ENCODE data around the gene ZNF581. TPM values are rescaled to one million over a fixed set of nuclear protein-coding genes. Genes with fewer than 3 reads are reported as not detected.

Gene ZNF581
- total RNA-seq, 1 donor from 2014 or later: 46.5 TPM

- DNase-seq (no peak), ATAC-seq (ENCODE audit: low read depth) (no peak)
- Mint-ChIP-seq H3K36me3 (ENCODE audit: low read depth) (peaks cover 43% of the 10 kb centered on the region), H3K27me3 (no peaks in the 10 kb centered on the region), H3K9me3 (peaks cover 3% of the 10 kb centered on the region), H3K27ac (peak overlapping the region; percentile 35), H3K4me1 (peaks cover 10% of the 10 kb centered on the region), H3K4me3 (peak overlapping the region; percentile 25)
- TF ChIP-seq CTCF (IDR thresholded peaks at IDR 0.05): no peak
- ChIA-PET CTCF (interaction anchor here (0.9 kb wide), 1 partner anchor 50 kb away, joined by 3 read pairs; no protein-coding TSS in a partner anchor), POLR2A (interaction anchor here (1.2 to 4.5 kb wide), 4 partner anchors 12 to 56 kb away, joined by 6 to 45 read pairs (median 28); partner anchors contain the start of genes U2AF2 and ZNF579)
- intact Hi-C loops (cut with micrococcal nuclease): loop anchor here (2.0 kb wide), 2 partner anchors 17 to 37 kb away; partner anchors contain the start of gene ZNF579
Measured at GRCh38 chr19:55598034-55598433, 45.4 kb upstream of the ZNF581 start.

- Mint-ChIP-seq H3K4me3 (peak overlapping the region; percentile 99), H3K9me3 (peaks cover 3% of the 10 kb centered on the region), H3K27ac (peak overlapping the region; percentile 99), H3K27me3 (no peaks in the 10 kb centered on the region), H3K36me3 (ENCODE audit: low read depth) (peaks cover 39% of the 10 kb centered on the region), H3K4me1 (peaks cover 14% of the 10 kb centered on the region)
- TF ChIP-seq CTCF (IDR thresholded peaks at IDR 0.05): no peak
- ChIA-PET POLR2A (interaction anchor here (0.6 to 4.5 kb wide), 39 partner anchors 9 to 1484 kb away, joined by 3 to 53 read pairs (median 6); partner anchors contain the start of genes CCDC106, CNOT3, HSPBP1 and ISOC2), CTCF (interaction anchor here (0.9 to 1.7 kb wide), 5 partner anchors 33 to 211 kb away, joined by 3 to 7 read pairs (median 5); no protein-coding TSS in a partner anchor)
- ATAC-seq (ENCODE audit: low read depth) (peak; percentile 76), DNase-seq (peak; percentile 95)
- intact Hi-C loops (cut with micrococcal nuclease): loop anchor here (1.0 to 2.0 kb wide), 9 partner anchors 12 to 260 kb away; partner anchors contain the start of genes KMT5C, RPL28, ZNF579 and ZNF628
Measured at GRCh38 chr19:55598719-55599467, 44.6 kb upstream of the ZNF581 start.

GRCh38 chr19:55599468-55599841 is 44.0 kb upstream of the ZNF581 start, which contains the start of gene FIZ1:
FIZ1 (minus strand) TSS chr19:55599517; CDS start chr19:55597865, 1,652 bp downstream.
- POLR2A ChIA-PET: interaction anchor here (0.7 to 4.5 kb wide), 37 partner anchors 10 to 1484 kb away, joined by 3 to 53 read pairs (median 6); partner anchors contain the start of genes CCDC106, CNOT3, HSPBP1 and ISOC2
- no peaks in the 10 kb centered on the region for H3K27me3 Mint-ChIP-seq

GRCh38 chr19:55599842-55600661 is 43.4 kb upstream of the ZNF581 start, which contains the start of gene ZNF524:
ZNF524 (plus strand) TSS chr19:55600288; CDS start chr19:55602113, 1,825 bp downstream.
- POLR2A ChIA-PET: interaction anchor here (0.5 to 4.5 kb wide), 36 partner anchors 9 to 1485 kb away, joined by 3 to 53 read pairs (median 6); partner anchors contain the start of genes CCDC106, CNOT3, HSPBP1 and ISOC2
- peak; percentile 86 for DNase-seq
- Mint-ChIP-seq H3K4me3 (peak within 1 kb of the TSS; percentile 99), H3K27ac (peak within 1 kb of the TSS; percentile 99), H3K27me3 (no peaks in the 10 kb centered on the region), H3K4me1 (peaks cover 22% of the 10 kb centered on the region), H3K36me3 (ENCODE audit: low read depth) (peaks cover 35% of the 10 kb centered on the region), H3K9me3 (peaks cover 3% of the 10 kb centered on the region)
- intact Hi-C loops (cut with micrococcal nuclease): loop anchor here (1.0 to 10.0 kb wide), 10 partner anchors 13 to 345 kb away; partner anchors contain the start of genes KMT5C, PPP6R1, RPL28 and ZNF579
- peak; percentile 53 for ATAC-seq (ENCODE audit: low read depth)
- no peak for TF ChIP-seq CTCF (IDR thresholded peaks at IDR 0.05)
- CTCF ChIA-PET: interaction anchor here (1.1 to 1.7 kb wide), 4 partner anchors 31 to 209 kb away, joined by 3 to 7 read pairs (median 6); no protein-coding TSS in a partner anchor

More at GRCh38 chr19:55599468-55599841, 44.0 kb upstream of the ZNF581 start, which contains the start of gene FIZ1:
- peak; percentile 69 for ATAC-seq (ENCODE audit: low read depth)
- Mint-ChIP-seq H3K9me3 (peaks cover 3% of the 10 kb centered on the region), H3K27ac (peak within 1 kb of the TSS; percentile 99), H3K4me1 (peaks cover 17% of the 10 kb centered on the region), H3K36me3 (ENCODE audit: low read depth) (peaks cover 38% of the 10 kb centered on the region), H3K4me3 (peak within 1 kb of the TSS; percentile 99)
- peak; percentile 92 for DNase-seq
- no peak for TF ChIP-seq CTCF (IDR thresholded peaks at IDR 0.05)
- CTCF ChIA-PET: interaction anchor here (1.1 to 1.7 kb wide), 4 partner anchors 32 to 210 kb away, joined by 3 to 7 read pairs (median 6); no protein-coding TSS in a partner anchor
- intact Hi-C loops (cut with micrococcal nuclease): loop anchor here (1.0 to 2.0 kb wide), 9 partner anchors 12 to 260 kb away; partner anchors contain the start of genes KMT5C, RPL28, ZNF579 and ZNF628
